ENCODE data around the gene MGARP. TPM values are rescaled to one million over a fixed set of nuclear protein-coding genes. Genes with fewer than 3 reads are reported as not detected.

MGARP gene
- polyA plus RNA-seq, 1 donor from 2014 or later: 1.3 TPM

GRCh38 chr4:139315221-139315675, 35.2 kb upstream of the MGARP start:
- H3K27me3 ChIP-seq (ENCODE audit: insufficient read depth, low read depth, low read length): no peaks in the 10 kb centered on the region
- H3K9me3 ChIP-seq (ENCODE audit: low read length): no peaks in the 10 kb centered on the region
- H2AFZ ChIP-seq (ENCODE audit: low read depth, low read length): no peak overlapping the region
- H3K9ac ChIP-seq (ENCODE audit: low read length): no peak overlapping the region
- no peak overlapping the region for H3K4me3 ChIP-seq (ENCODE audit: low read length)
- H3K36me3 ChIP-seq (ENCODE audit: insufficient read depth, low read length): no peaks in the 10 kb centered on the region
- no peak overlapping the region for H3K27ac ChIP-seq (ENCODE audit: low read length)
- peaks cover 3% of the 10 kb centered on the region for H4K20me1 ChIP-seq (ENCODE audit: insufficient read depth)
- peaks cover 81% of the 10 kb centered on the region for H3K79me2 ChIP-seq (replicated peaks; ENCODE audit: insufficient read depth, low read length)
- no peaks in the 10 kb centered on the region for H3F3A ChIP-seq (ENCODE audit: insufficient read depth, low read length, poor library complexity, severe bottlenecking)
- TF ChIP-seq MXI1 (conservative IDR thresholded peaks at IDR 0.05; ENCODE audit: poor library complexity, severe bottlenecking) (no peak), EZH2 (IDR thresholded peaks at IDR 0.05; ENCODE audit: borderline replicate concordance, insufficient read depth, low read length, poor library complexity, severe bottlenecking) (no peak), POLR2AphosphoS5 (IDR thresholded peaks at IDR 0.05) (no peak), REST (IDR thresholded peaks at IDR 0.05; ENCODE audit: borderline replicate concordance) (no peak), CTCF (IDR thresholded peaks at IDR 0.05; ENCODE audit: poor library complexity, severe bottlenecking) (no peak), RAD21 (conservative IDR thresholded peaks at IDR 0.05) (no peak)
- no peaks in the 10 kb centered on the region for H3K9me2 ChIP-seq (ENCODE audit: insufficient read depth, low read length)
- no peak overlapping the region for H3K4me2 ChIP-seq (ENCODE audit: low read length)

- Histone ChIP-seq H3K9me2 (ENCODE audit: insufficient read depth, low read length) (no peaks in the 10 kb centered on the region), H3K36me3 (ENCODE audit: insufficient read depth, low read length) (no peaks in the 10 kb centered on the region), H3K27ac (ENCODE audit: low read length) (no peak overlapping the region)
Observed at GRCh38 chr4:139314047-139314800, 34.2 kb upstream of the MGARP start.

More at GRCh38 chr4:139314047-139314800, 34.2 kb upstream of the MGARP start:
- TF ChIP-seq REST (IDR thresholded peaks at IDR 0.05; ENCODE audit: borderline replicate concordance): no peak
- TF ChIP-seq MXI1 (conservative IDR thresholded peaks at IDR 0.05; ENCODE audit: poor library complexity, severe bottlenecking): no peak
- TF ChIP-seq RAD21 (conservative IDR thresholded peaks at IDR 0.05): no peak
- TF ChIP-seq POLR2AphosphoS5 (IDR thresholded peaks at IDR 0.05): no peak
- TF ChIP-seq CTCF (IDR thresholded peaks at IDR 0.05; ENCODE audit: poor library complexity, severe bottlenecking): no peak
- no peak for TF ChIP-seq TAF1 (IDR thresholded peaks at IDR 0.05; ENCODE audit: low read depth)
- no peak for TF ChIP-seq EZH2 (IDR thresholded peaks at IDR 0.05; ENCODE audit: borderline replicate concordance, insufficient read depth, low read length, poor library complexity, severe bottlenecking)
- TF ChIP-seq SMC3 (conservative IDR thresholded peaks at IDR 0.05; ENCODE audit: poor library complexity): no peak
- Histone ChIP-seq H3K27me3 (ENCODE audit: insufficient read depth, low read depth, low read length) (no peaks in the 10 kb centered on the region), H3K4me2 (ENCODE audit: low read length) (no peak overlapping the region), H4K20me1 (ENCODE audit: insufficient read depth) (peaks cover 3% of the 10 kb centered on the region), H3F3A (ENCODE audit: insufficient read depth, low read length, poor library complexity, severe bottlenecking) (no peaks in the 10 kb centered on the region), H2AFZ (ENCODE audit: low read depth, low read length) (no peak overlapping the region), H3K9me3 (ENCODE audit: low read length) (no peaks in the 10 kb centered on the region), H3K4me3 (ENCODE audit: low read length) (no peak overlapping the region), H3K9ac (ENCODE audit: low read length) (no peak overlapping the region), H3K79me2 (replicated peaks; ENCODE audit: insufficient read depth, low read length) (peaks cover 79% of the 10 kb centered on the region)
